ENCODE results near the gene SLC2A11.

DNA sequence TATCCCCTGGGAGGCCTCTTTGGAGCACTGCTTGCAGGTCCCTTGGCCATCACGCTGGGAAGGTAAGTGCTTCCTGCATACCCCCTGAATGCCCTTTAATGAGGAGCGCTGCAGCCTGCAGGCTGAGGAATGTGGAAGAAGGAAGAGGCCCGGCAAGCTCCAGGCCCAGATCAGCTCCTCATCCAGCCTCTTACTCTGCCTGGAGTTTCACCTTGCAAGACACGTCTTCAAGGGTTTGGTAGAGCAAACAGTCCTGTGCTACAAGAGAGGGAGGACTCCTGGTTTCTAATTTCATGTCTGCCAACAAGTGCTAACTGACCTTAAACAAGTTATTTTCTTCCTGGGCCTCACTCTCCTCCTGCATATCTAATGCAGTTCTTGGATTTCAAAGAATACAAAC, 10.9 kb downstream of the SLC2A11 start:
- TF ChIP-seq, protein P1, sequence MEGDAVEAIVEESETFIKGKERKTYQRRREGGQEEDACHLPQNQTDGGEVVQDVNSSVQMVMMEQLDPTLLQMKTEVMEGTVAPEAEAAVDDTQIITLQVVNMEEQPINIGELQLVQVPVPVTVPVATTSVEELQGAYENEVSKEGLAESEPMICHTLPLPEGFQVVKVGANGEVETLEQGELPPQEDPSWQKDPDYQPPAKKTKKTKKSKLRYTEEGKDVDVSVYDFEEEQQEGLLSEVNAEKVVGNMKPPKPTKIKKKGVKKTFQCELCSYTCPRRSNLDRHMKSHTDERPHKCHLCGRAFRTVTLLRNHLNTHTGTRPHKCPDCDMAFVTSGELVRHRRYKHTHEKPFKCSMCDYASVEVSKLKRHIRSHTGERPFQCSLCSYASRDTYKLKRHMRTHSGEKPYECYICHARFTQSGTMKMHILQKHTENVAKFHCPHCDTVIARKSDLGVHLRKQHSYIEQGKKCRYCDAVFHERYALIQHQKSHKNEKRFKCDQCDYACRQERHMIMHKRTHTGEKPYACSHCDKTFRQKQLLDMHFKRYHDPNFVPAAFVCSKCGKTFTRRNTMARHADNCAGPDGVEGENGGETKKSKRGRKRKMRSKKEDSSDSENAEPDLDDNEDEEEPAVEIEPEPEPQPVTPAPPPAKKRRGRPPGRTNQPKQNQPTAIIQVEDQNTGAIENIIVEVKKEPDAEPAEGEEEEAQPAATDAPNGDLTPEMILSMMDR (IDR thresholded peaks at IDR 0.05 in 4 of 5, conservative IDR thresholded peaks at IDR 0.05 in 1 of 5), result no peak
- TF ChIP-seq POLR2A (IDR thresholded peaks at IDR 0.05), result no peak
